ENCODE data around the gene RND3.

GRCh38 chr2:150505178-150505577 lies 17.7 kb upstream of the RND3 start:
- TF ChIP-seq POLR2A (IDR thresholded peaks at IDR 0.05) (no peak), EP300 (IDR thresholded peaks at IDR 0.05) (no peak), POLR2AphosphoS5 (IDR thresholded peaks at IDR 0.05) (no peak)
- TF ChIP-seq, protein P1, sequence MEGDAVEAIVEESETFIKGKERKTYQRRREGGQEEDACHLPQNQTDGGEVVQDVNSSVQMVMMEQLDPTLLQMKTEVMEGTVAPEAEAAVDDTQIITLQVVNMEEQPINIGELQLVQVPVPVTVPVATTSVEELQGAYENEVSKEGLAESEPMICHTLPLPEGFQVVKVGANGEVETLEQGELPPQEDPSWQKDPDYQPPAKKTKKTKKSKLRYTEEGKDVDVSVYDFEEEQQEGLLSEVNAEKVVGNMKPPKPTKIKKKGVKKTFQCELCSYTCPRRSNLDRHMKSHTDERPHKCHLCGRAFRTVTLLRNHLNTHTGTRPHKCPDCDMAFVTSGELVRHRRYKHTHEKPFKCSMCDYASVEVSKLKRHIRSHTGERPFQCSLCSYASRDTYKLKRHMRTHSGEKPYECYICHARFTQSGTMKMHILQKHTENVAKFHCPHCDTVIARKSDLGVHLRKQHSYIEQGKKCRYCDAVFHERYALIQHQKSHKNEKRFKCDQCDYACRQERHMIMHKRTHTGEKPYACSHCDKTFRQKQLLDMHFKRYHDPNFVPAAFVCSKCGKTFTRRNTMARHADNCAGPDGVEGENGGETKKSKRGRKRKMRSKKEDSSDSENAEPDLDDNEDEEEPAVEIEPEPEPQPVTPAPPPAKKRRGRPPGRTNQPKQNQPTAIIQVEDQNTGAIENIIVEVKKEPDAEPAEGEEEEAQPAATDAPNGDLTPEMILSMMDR (IDR thresholded peaks at IDR 0.05): no peak
